ENCODE data around the gene PROM1. TPM values are rescaled to one million over a fixed set of nuclear protein-coding genes. Genes with fewer than 3 reads are reported as not detected.

Gene PROM1
- polyA plus RNA-seq, 1 donor from 2014 or later: 1.1 TPM

GRCh38 chr4:15930314-15930713, 153.5 kb downstream of the PROM1 start:
- Histone ChIP-seq H3K9ac (ENCODE audit: low read length) (no peak overlapping the region), H3K9me2 (ENCODE audit: insufficient read depth, low read length) (no peaks in the 10 kb centered on the region), H3K9me3 (ENCODE audit: low read length) (no peaks in the 10 kb centered on the region), H4K20me1 (ENCODE audit: insufficient read depth) (no peaks in the 10 kb centered on the region), H3K36me3 (ENCODE audit: insufficient read depth, low read length) (no peaks in the 10 kb centered on the region), H3K4me3 (ENCODE audit: low read length) (no peak overlapping the region), H3K4me2 (ENCODE audit: low read length) (no peak overlapping the region), H3K27ac (ENCODE audit: low read length) (no peak overlapping the region), H3K27me3 (ENCODE audit: insufficient read depth, low read depth, low read length) (no peaks in the 10 kb centered on the region), H2AFZ (ENCODE audit: low read depth, low read length) (no peak overlapping the region), H3K79me2 (replicated peaks; ENCODE audit: insufficient read depth, low read length) (no peaks in the 10 kb centered on the region), H3F3A (ENCODE audit: insufficient read depth, low read length, poor library complexity, severe bottlenecking) (no peaks in the 10 kb centered on the region)
- TF ChIP-seq EP300 (conservative IDR thresholded peaks at IDR 0.05; ENCODE audit: poor library complexity, severe bottlenecking): no peak
- no peak for TF ChIP-seq TAF1 (IDR thresholded peaks at IDR 0.05; ENCODE audit: low read depth)
- TF ChIP-seq RAD21 (conservative IDR thresholded peaks at IDR 0.05): no peak
- TF ChIP-seq SMC3 (conservative IDR thresholded peaks at IDR 0.05; ENCODE audit: poor library complexity): no peak
- TF ChIP-seq EZH2 (IDR thresholded peaks at IDR 0.05; ENCODE audit: borderline replicate concordance, insufficient read depth, low read length, poor library complexity, severe bottlenecking): no peak
- TF ChIP-seq CTCF (IDR thresholded peaks at IDR 0.05; ENCODE audit: poor library complexity, severe bottlenecking): no peak
- TF ChIP-seq POLR2AphosphoS5 (IDR thresholded peaks at IDR 0.05): no peak
- TF ChIP-seq MXI1 (conservative IDR thresholded peaks at IDR 0.05; ENCODE audit: poor library complexity, severe bottlenecking): no peak
- no peak for TF ChIP-seq REST (IDR thresholded peaks at IDR 0.05; ENCODE audit: borderline replicate concordance)

- H2AFZ ChIP-seq (ENCODE audit: low read depth, low read length): no peak overlapping the region
- TF ChIP-seq MXI1 (conservative IDR thresholded peaks at IDR 0.05; ENCODE audit: poor library complexity, severe bottlenecking): no peak
- no peak for TF ChIP-seq REST (IDR thresholded peaks at IDR 0.05; ENCODE audit: borderline replicate concordance)
Measured at GRCh38 chr4:15929540-15929939, 154.3 kb downstream of the PROM1 start.

More at GRCh38 chr4:15929540-15929939, 154.3 kb downstream of the PROM1 start:
- Histone ChIP-seq H3K4me2 (ENCODE audit: low read length) (no peak overlapping the region), H3K36me3 (ENCODE audit: insufficient read depth, low read length) (no peaks in the 10 kb centered on the region), H3K9me2 (ENCODE audit: insufficient read depth, low read length) (no peaks in the 10 kb centered on the region), H3K9ac (ENCODE audit: low read length) (no peak overlapping the region), H3K9me3 (ENCODE audit: low read length) (no peaks in the 10 kb centered on the region), H3K27ac (ENCODE audit: low read length) (no peak overlapping the region), H3K79me2 (replicated peaks; ENCODE audit: insufficient read depth, low read length) (no peaks in the 10 kb centered on the region), H3F3A (ENCODE audit: insufficient read depth, low read length, poor library complexity, severe bottlenecking) (no peaks in the 10 kb centered on the region), H3K27me3 (ENCODE audit: insufficient read depth, low read depth, low read length) (no peaks in the 10 kb centered on the region), H3K4me3 (ENCODE audit: low read length) (no peak overlapping the region), H4K20me1 (ENCODE audit: insufficient read depth) (no peaks in the 10 kb centered on the region)
